ENCODE data around the gene LRRC40.

LRRC40 gene

DNA sequence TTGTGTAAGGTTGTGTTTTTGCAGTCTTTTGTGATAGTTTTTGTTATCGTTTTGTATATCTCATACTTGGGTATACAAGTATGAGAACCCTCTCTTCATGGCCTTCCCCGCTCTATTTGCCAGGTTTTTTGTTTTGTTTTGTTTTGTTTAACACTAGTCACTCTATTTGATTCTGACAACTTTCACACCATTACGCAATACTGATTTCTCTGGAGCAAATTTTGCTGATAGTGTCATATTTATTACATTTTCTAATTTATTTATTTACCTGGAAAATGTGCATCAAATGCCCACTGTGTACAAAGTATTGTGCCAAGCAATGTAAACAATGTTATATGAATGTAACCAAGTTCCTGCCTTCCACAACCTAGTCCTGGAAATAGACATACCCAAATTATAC lies 90.1 kb downstream of the LRRC40 start:
- no peak for DNase-seq (ENCODE audit: low spot score)

DNA sequence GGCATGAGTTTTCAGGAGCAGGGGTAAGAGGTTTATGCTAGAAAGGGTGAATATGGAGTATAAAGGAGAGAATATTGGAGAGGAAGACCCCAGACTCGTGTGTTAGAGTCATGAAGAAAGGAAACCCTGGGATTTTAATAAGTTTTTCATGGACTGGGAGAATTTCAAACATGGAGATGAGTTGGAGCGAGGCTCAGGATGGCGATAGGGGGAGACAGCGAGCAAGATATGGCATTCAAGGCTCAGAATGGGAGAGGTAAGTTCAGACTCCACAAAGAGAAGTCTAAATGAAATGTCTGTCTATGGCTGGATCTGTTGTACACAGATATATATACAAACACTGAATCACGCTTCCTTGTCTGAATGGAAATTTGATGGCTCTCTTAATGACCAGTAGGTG lies 92.5 kb downstream of the LRRC40 start:
- peak; percentile 9 for DNase-seq (ENCODE audit: low spot score)

- no peak for DNase-seq (ENCODE audit: low spot score)
These were observed 96.1 kb downstream of the LRRC40 start for GRCh38 chr1:70109241-70109640.

- DNase-seq (ENCODE audit: low spot score): no peak
These were observed 101.6 kb downstream of the LRRC40 start for GRCh38 chr1:70103770-70104169.

- no peak for DNase-seq (ENCODE audit: low spot score)
These were observed 103.6 kb downstream of the LRRC40 start for GRCh38 chr1:70101774-70102173.

DNA sequence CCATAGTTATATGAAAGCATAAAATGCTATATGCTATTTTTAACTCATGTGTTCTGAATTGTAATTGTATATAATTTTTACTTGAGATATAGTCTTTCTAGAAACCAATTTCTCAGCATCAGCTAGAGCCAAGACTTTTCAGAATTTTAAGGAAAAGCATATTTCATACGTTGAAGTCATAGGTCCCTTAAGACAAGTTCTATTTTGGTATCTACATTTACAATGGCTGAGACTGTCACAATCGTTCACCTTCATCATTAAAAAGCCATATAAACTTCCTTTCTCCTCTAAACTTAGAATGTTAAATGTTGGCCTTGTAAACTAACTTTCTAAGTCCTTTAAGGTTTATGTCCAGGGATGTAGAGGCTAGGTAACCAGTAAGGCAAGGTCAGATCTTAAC lies 104.1 kb downstream of the LRRC40 start:
- DNase-seq (ENCODE audit: low spot score): no peak

All from cerebellar cortex (tissue), 1 donor.